Testis (tissue), 3 donors: Measurements from ENCODE around the gene LY6G6D. TPM values are rescaled to one million over a fixed set of nuclear protein-coding genes. Genes with fewer than 3 reads are reported as not detected.

Experiments
- DNase-seq: peaks from one replicate; pipeline ENCODE4 v3.0.0-alpha.2; 2019
- H3K27ac ChIP-seq, 2 donors: fragments of 200-600 bp; sonication (generic); one replicate each; pipeline ENCODE4 v1.5.1; 2019
- H3K27me3 ChIP-seq: fragments of 200-600 bp; sonication (generic); one replicate; pipeline ENCODE4 v1.5.1; 2019
- H3K36me3 ChIP-seq: fragments of 200-600 bp; sonication (generic); one replicate; pipeline ENCODE4 v1.5.1; 2017; ENCODE audit warnings: low read depth; ENCODE audit errors: missing control alignments
- H3K4me1 ChIP-seq: fragments of 200-600 bp; sonication (generic); one replicate; pipeline ENCODE4 v1.5.1; 2019
- H3K4me3 ChIP-seq, 2 donors: fragments of 200-600 bp; sonication (generic); one replicate each; pipeline ENCODE4 v1.5.1; 2017 to 2019
- H3K9me3 ChIP-seq: fragments of 200-600 bp; sonication (generic); one replicate; pipeline ENCODE4 v1.5.1; 2017
- CTCF ChIP-seq, 3 experiments: fragments of 450-650 bp in 2 of 3; fragments of 200-600 bp in 1 of 3; sonication (generic) in 1 of 3; IDR thresholded peaks; one replicate each; pipeline ENCODE4 v1.5.1; 2016 to 2019; ENCODE audit warnings: antibody characterized with exemption in 3 of 3, mild to moderate bottlenecking in 2 of 3, moderate library complexity in 1 of 3
- POLR2A ChIP-seq: fragments of 450-650 bp; IDR thresholded peaks from one replicate; pipeline ENCODE4 v1.6.1; 2017; ENCODE audit warnings: antibody characterized with exemption, mild to moderate bottlenecking, moderate library complexity
- WGBS, 2 donors: methylation state at CpG; one replicate each; pipeline ENCODE4 v1.1.5; 2018; 5-methylcytosine and 5-hydroxymethylcytosine counted together
- intact Hi-C: fragments of 100-400 bp; cut with DNase I; formaldehyde crosslinking; loops from one replicate; pipeline ENCODE4 v1.15.1; 2023; ENCODE audit warnings: low total_unique reads
- polyA plus RNA-seq: library from polyadenylated mRNA; stranded (reverse); fragments of 350-450 nt; fragmentation: Illumina TruSeq; extraction: RNeasy Lipid Tissue Mini Kit (QIAGEN cat#74804); gene quantifications from one replicate; pipeline ENCODE4 v1.2.3, GENCODE V29; 2014; ENCODE audit warnings: low read depth, low replicate concordance; ENCODE audit not compliant: insufficient read depth
- total RNA-seq, 2 donors: library from RNA; depleted of rRNA; stranded (reverse); fragments of >200 nt; gene quantifications; one replicate each; pipeline ENCODE4 v1.2.3, GENCODE V29; 2016

LY6G6D gene
- total and polyA plus RNA-seq, 3 donors from 2014 or later = not detected

GRCh38 chr6:31739639-31740396, 24.7 kb downstream of the LY6G6D start, which contains the start of gene MSH5:
Gene MSH5 (plus strand): TSS chr6:31740005. CDS start chr6:31740467, 462 bp downstream.
- intact Hi-C loops = no loop called here
- H3K27me3 ChIP-seq = no peaks in the 10 kb centered on the region
- WGBS, 2 donors = 0% methylated on average over 18 to 57 of the region's 58 CpGs
- no peaks in the 10 kb centered on the region for H3K36me3 ChIP-seq
- peak; percentile 99 for DNase-seq
- H3K27ac ChIP-seq = peak within 1 kb of the TSS; percentile 10 to 86
- H3K9me3 ChIP-seq = no peaks in the 10 kb centered on the region
- TF ChIP-seq POLR2A (no peak), CTCF (IDR thresholded peaks at IDR 0.05) (no peak)
- peaks cover 19% of the 10 kb centered on the region for H3K4me1 ChIP-seq
- H3K4me3 ChIP-seq = peak within 1 kb of the TSS; percentile 74 to 76

GRCh38 chr6:31740397-31741223, 25.5 kb downstream of the LY6G6D start:
- DNase-seq = no peak
- Histone ChIP-seq H3K9me3 (no peaks in the 10 kb centered on the region), H3K27ac (peak overlapping the region in 1 of 2 donors; percentile 74), H3K4me1 (peaks cover 17% of the 10 kb centered on the region), H3K4me3 (peak overlapping the region; percentile 74 to 76), H3K36me3 (no peaks in the 10 kb centered on the region), H3K27me3 (no peaks in the 10 kb centered on the region)
- intact Hi-C loops = no loop called here
- TF ChIP-seq POLR2A = no peak
- TF ChIP-seq CTCF (IDR thresholded peaks at IDR 0.05) = no peak
- 12 to 16% methylated on average over 28 to 29 of the region's 29 CpGs for WGBS, 2 donors

GRCh38 chr6:31741815-31742214, 26.7 kb downstream of the LY6G6D start:
- DNase-seq = no peak
- intact Hi-C loops = no loop called here
- 83 to 91% methylated on average over 2 of the region's 2 CpGs for WGBS, 2 donors
- no peaks in the 10 kb centered on the region for H3K27me3 ChIP-seq
- peaks cover 16% of the 10 kb centered on the region for H3K4me1 ChIP-seq
- H3K4me3 ChIP-seq = no peak overlapping the region
- H3K36me3 ChIP-seq = no peaks in the 10 kb centered on the region
- no peak for TF ChIP-seq POLR2A
- TF ChIP-seq CTCF (IDR thresholded peaks at IDR 0.05) = no peak
- H3K27ac ChIP-seq = no peak overlapping the region
- no peaks in the 10 kb centered on the region for H3K9me3 ChIP-seq

GRCh38 chr6:31742894-31743293, 27.7 kb downstream of the LY6G6D start:
- intact Hi-C loops = no loop called here
- no peak for TF ChIP-seq CTCF (IDR thresholded peaks at IDR 0.05)
- no peak for TF ChIP-seq POLR2A

More at GRCh38 chr6:31742894-31743293, 27.7 kb downstream of the LY6G6D start:
- Histone ChIP-seq H3K27me3 (no peaks in the 10 kb centered on the region), H3K4me3 (no peak overlapping the region), H3K4me1 (peaks cover 8% of the 10 kb centered on the region), H3K9me3 (no peaks in the 10 kb centered on the region), H3K36me3 (no peaks in the 10 kb centered on the region), H3K27ac (no peak overlapping the region)
- DNase-seq = no peak
- WGBS, 2 donors = 90 to 91% methylated on average over 3 of the region's 3 CpGs
